ENCODE results near the gene CD14.

GRCh38 chr5:140673187-140673976 is 40.4 kb upstream of the CD14 start, which contains the start of gene DND1:
- TF ChIP-seq CTCF (IDR thresholded peaks at IDR 0.05; ENCODE audit: poor library complexity) (no peak), EZH2 (IDR thresholded peaks at IDR 0.05; ENCODE audit: borderline replicate concordance) (no peak), EZH2phosphoT487 (IDR thresholded peaks at IDR 0.05; ENCODE audit: low read depth, severe bottlenecking, unreplicated experiment) (no peak)
